Endodermal cell (in vitro differentiated cells): ENCODE data around the gene GRIN2A. TPM values are rescaled to one million over a fixed set of nuclear protein-coding genes. Genes with fewer than 3 reads are reported as not detected.

Source experiments
- DNase-seq: peaks from one replicate; pipeline ENCODE4 v3.0.0-alpha.2; 2017
- H3K27ac ChIP-seq: 2 replicates; pipeline ENCODE4 v1.5.1; 2013; ENCODE audit warnings: mild to moderate bottlenecking, low read depth, low read length, moderate library complexity
- H3K27me3 ChIP-seq: 2 replicates; pipeline ENCODE4 v1.6.1; 2013; ENCODE audit warnings: mild to moderate bottlenecking, low read length, moderate library complexity; ENCODE audit not compliant: insufficient read depth, control insufficient read depth, poor library complexity, severe bottlenecking
- H3K36me3 ChIP-seq: 2 replicates; pipeline ENCODE4 v1.7.0; 2013; ENCODE audit warnings: mild to moderate bottlenecking, low read length, moderate library complexity; ENCODE audit not compliant: control insufficient read depth, insufficient read depth
- H3K4me1 ChIP-seq: one replicate; pipeline ENCODE4 v1.7.0; 2013; ENCODE audit warnings: low read length; ENCODE audit not compliant: control insufficient read depth, insufficient read depth
- H3K4me3 ChIP-seq: 2 replicates; pipeline ENCODE4 v1.5.1; 2013; ENCODE audit warnings: mild to moderate bottlenecking, low read length, moderate library complexity
- H3K9ac ChIP-seq: 2 replicates; pipeline ENCODE4 v1.6.1; 2013; ENCODE audit warnings: mild to moderate bottlenecking, low read length, moderate library complexity; ENCODE audit not compliant: poor library complexity, severe bottlenecking; ENCODE audit errors: extremely low read depth
- H3K9me3 ChIP-seq: 2 replicates; pipeline ENCODE4 v1.6.1; 2013; ENCODE audit warnings: mild to moderate bottlenecking, low read length, moderate library complexity; ENCODE audit not compliant: control insufficient read depth
- H3K27ac Mint-ChIP-seq: 2 replicates; pipeline ENCODE4 v1.8.0; 2020; ENCODE audit warnings: mixed read lengths
- H3K27me3 Mint-ChIP-seq: 2 replicates; pipeline ENCODE4 v1.8.0; 2021; ENCODE audit warnings: mild to moderate bottlenecking, mixed read lengths; ENCODE audit not compliant: insufficient read depth
- H3K36me3 Mint-ChIP-seq: 2 replicates; pipeline ENCODE4 v1.8.0; 2020; ENCODE audit warnings: low read depth, mixed read lengths
- H3K4me1 Mint-ChIP-seq: 2 replicates; pipeline ENCODE4 v1.8.0; 2020; ENCODE audit warnings: mixed read lengths
- H3K4me3 Mint-ChIP-seq: 2 replicates; pipeline ENCODE4 v1.8.0; 2020; ENCODE audit warnings: mild to moderate bottlenecking, moderate library complexity, mixed read lengths
- H3K9me3 Mint-ChIP-seq: 2 replicates; pipeline ENCODE4 v1.8.0; 2020; ENCODE audit warnings: mild to moderate bottlenecking, mixed read lengths
- CTCF ChIP-seq: fragments of 200-600 bp; sonication (generic); conservative IDR thresholded peaks from 2 replicates; pipeline ENCODE4 v1.5.0; 2021; ENCODE audit warnings: antibody characterized with exemption, mild to moderate bottlenecking
- WGBS, 2 experiments: methylation state at CpG; one replicate each; pipeline versions ENCODE4 v1.1.5 to v1.1.7; 2013; ENCODE audit warnings: missing lambda C conversion rate in 2 of 2, mixed read lengths in 1 of 2; ENCODE audit not compliant: insufficient coverage in 1 of 2, insufficient read length in 1 of 2; 5-methylcytosine and 5-hydroxymethylcytosine counted together
- total RNA-seq, 2 donors: library from RNA; stranded (reverse); fragmentation: NEBNext Ultra II Directional in 1 of 2; extraction: Animal tissue kit (Norgen Biotek cat#: 25700) in 1 of 2; gene quantifications; 2 replicates in 1 of 2; 3 replicates in 1 of 2; pipeline ENCODE4 v1.2.1, GENCODE V29; 2021

Gene GRIN2A
- total RNA-seq, 2 donors from 2014 or later = 1.2 TPM

GRCh38 chr16:9874219-9874618, 308.0 kb downstream of the GRIN2A start:
- Mint-ChIP-seq H3K36me3 (no peaks in the 10 kb centered on the region), H3K9me3 (no peaks in the 10 kb centered on the region), H3K27ac (no peak overlapping the region), H3K4me3 (no peak overlapping the region), H3K4me1 (peaks cover 11% of the 10 kb centered on the region), H3K27me3 (peaks cover 2% of the 10 kb centered on the region)
- Histone ChIP-seq H3K4me1 (no peaks in the 10 kb centered on the region), H3K27me3 (no peaks in the 10 kb centered on the region), H3K4me3 (no peak overlapping the region), H3K9me3 (no peaks in the 10 kb centered on the region), H3K36me3 (no peaks in the 10 kb centered on the region), H3K9ac (no peak overlapping the region), H3K27ac (no peak overlapping the region)
- 63 to 66% methylated on average over 7 of the region's 7 CpGs for WGBS, 2 experiments
- DNase-seq = no peak
- TF ChIP-seq CTCF = no peak

- TF ChIP-seq CTCF = no peak
- Histone ChIP-seq H3K9me3 (no peaks in the 10 kb centered on the region), H3K36me3 (no peaks in the 10 kb centered on the region), H3K27me3 (peaks cover 13% of the 10 kb centered on the region), H3K9ac (no peak overlapping the region), H3K4me1 (no peaks in the 10 kb centered on the region), H3K27ac (no peak overlapping the region), H3K4me3 (no peak overlapping the region)
- Mint-ChIP-seq H3K4me1 (peaks cover 9% of the 10 kb centered on the region), H3K9me3 (no peaks in the 10 kb centered on the region), H3K36me3 (no peaks in the 10 kb centered on the region), H3K27ac (no peak overlapping the region), H3K4me3 (no peak overlapping the region), H3K27me3 (peaks cover 2% of the 10 kb centered on the region)
- WGBS, 2 experiments = 83 to 86% methylated on average over 2 of the region's 2 CpGs
- DNase-seq = no peak
Observed at GRCh38 chr16:9870962-9871361, 311.3 kb downstream of the GRIN2A start.

DNA sequence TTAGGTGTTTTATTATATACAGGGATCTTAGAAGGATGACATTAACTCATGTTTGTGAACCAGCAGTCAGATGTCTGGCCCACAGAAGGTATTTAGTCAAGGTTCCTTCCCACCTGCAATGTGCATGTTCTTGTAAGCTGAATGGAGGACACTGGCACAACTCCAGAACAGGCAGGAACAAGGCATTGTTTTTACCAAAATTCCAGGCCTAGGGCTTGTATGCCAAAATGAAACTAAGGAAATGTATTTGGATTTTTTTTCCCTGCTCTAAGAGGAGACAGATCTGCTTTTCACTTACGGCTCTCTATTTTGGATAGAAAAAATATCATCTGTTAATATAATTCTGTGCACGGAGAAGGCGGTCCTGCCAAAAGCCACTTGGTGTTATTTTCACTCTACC, 312.5 kb downstream of the GRIN2A start:
- no peak overlapping the region for H3K27ac ChIP-seq
- no peaks in the 10 kb centered on the region for H3K36me3 Mint-ChIP-seq
- 92 to 94% methylated on average over 3 of the region's 3 CpGs for WGBS, 2 experiments
- H3K4me3 ChIP-seq = no peak overlapping the region
- no peak overlapping the region for H3K27ac Mint-ChIP-seq
- peaks cover 2% of the 10 kb centered on the region for H3K27me3 Mint-ChIP-seq
- peaks cover 8% of the 10 kb centered on the region for H3K4me1 ChIP-seq
- H3K9me3 Mint-ChIP-seq = no peaks in the 10 kb centered on the region
- no peaks in the 10 kb centered on the region for H3K36me3 ChIP-seq
- H3K9me3 ChIP-seq = no peaks in the 10 kb centered on the region
- no peak overlapping the region for H3K4me3 Mint-ChIP-seq
- H3K9ac ChIP-seq = no peak overlapping the region
- TF ChIP-seq CTCF = no peak
- no peak for DNase-seq
- H3K27me3 ChIP-seq = peaks cover 13% of the 10 kb centered on the region
- H3K4me1 Mint-ChIP-seq = peaks cover 17% of the 10 kb centered on the region
